OCI-LY7 (cell line): Measurements from ENCODE around the gene RAX. TPM values are rescaled to one million over a fixed set of nuclear protein-coding genes. Genes with fewer than 3 reads are reported as not detected.

Experiments used
- BruUV-seq: library from RNA; stranded (reverse); fragments of 400-500 nt; replicated peaks from 2 replicates; lab custom pipeline; 2021; lab: Mats Ljungman, UMichigan
- CTCF ChIA-PET: fragments of 300-600 bp; sonication (Branson Sonifier 250); formaldehyde crosslinking; loops from one replicate; lab custom pipeline; 2022; ENCODE audit warnings: antibody characterized with exemption; ENCODE audit not compliant: unreplicated experiment; lab: Charles Lee
- POLR2A ChIA-PET: fragments of 300-600 bp; sonication (Branson Sonifier 250); formaldehyde crosslinking; loops from one replicate; lab custom pipeline; 2022; ENCODE audit warnings: antibody characterized with exemption; lab: Charles Lee
- DNase-seq: peaks from one replicate; pipeline ENCODE4 v3.0.0-alpha.2; 2015; ENCODE audit warnings: low spot score
- H2AFZ ChIP-seq: fragments of 200-600 bp; sonication (generic), shearing (Covaris generic); 2 replicates; pipeline ENCODE4 v1.6.1; 2014; ENCODE audit warnings: mild to moderate bottlenecking, antibody characterized with exemption, low read length, moderate library complexity
- H3K27ac ChIP-seq: fragments of 200-600 bp; sonication (generic); 2 replicates; pipeline ENCODE4 v1.5.1; 2014; ENCODE audit warnings: mixed run types, low read depth, mild to moderate bottlenecking, moderate library complexity, low read length, inconsistent platforms; ENCODE audit not compliant: poor library complexity, severe bottlenecking
- H3K36me3 ChIP-seq: fragments of 200-600 bp; sonication (generic); 2 replicates; pipeline ENCODE4 v1.6.1; 2014; ENCODE audit warnings: mild to moderate bottlenecking, antibody characterized with exemption, low read length, moderate library complexity, mixed read lengths; ENCODE audit not compliant: insufficient read depth
- H3K4me1 ChIP-seq: fragments of 200-600 bp; sonication (generic); 2 replicates; pipeline ENCODE4 v1.5.1; 2014; ENCODE audit warnings: mild to moderate bottlenecking, low read length; ENCODE audit not compliant: insufficient read depth, poor library complexity, severe bottlenecking
- H3K4me2 ChIP-seq: fragments of 200-600 bp; sonication (generic); 2 replicates; pipeline ENCODE4 v1.6.1; 2014; ENCODE audit warnings: mild to moderate bottlenecking, low read length
- H3K4me3 ChIP-seq: fragments of 200-600 bp; sonication (generic); 2 replicates; pipeline ENCODE4 v1.5.1; 2014; ENCODE audit warnings: mild to moderate bottlenecking, low read depth, low read length; ENCODE audit not compliant: poor library complexity, severe bottlenecking
- H3K79me2 ChIP-seq: fragments of 200-600 bp; sonication (generic); 2 replicates; pipeline ENCODE4 v1.6.1; 2016; ENCODE audit warnings: low read depth, mild to moderate bottlenecking, low read length, moderate library complexity, mixed read lengths; ENCODE audit not compliant: insufficient read depth
- H3K9me2 ChIP-seq: fragments of 200-600 bp; sonication (generic); 2 replicates; pipeline ENCODE4 v1.6.1; 2016; ENCODE audit warnings: mild to moderate bottlenecking, low read length, mixed read lengths; ENCODE audit not compliant: insufficient read depth
- H3K9me3 ChIP-seq: fragments of 200-600 bp; sonication (generic); 2 replicates; pipeline ENCODE4 v1.6.1; 2014; ENCODE audit warnings: mild to moderate bottlenecking, mixed run types, low read length, mixed read lengths
- H4K20me1 ChIP-seq: fragments of 200-600 bp; sonication (generic); 2 replicates; pipeline ENCODE4 v1.6.1; 2014; ENCODE audit warnings: mild to moderate bottlenecking, antibody characterized with exemption, low read length, moderate library complexity, mixed read lengths; ENCODE audit not compliant: insufficient read depth
- EZH2phosphoT487 ChIP-seq: fragments of 200-600 bp; sonication (generic); IDR thresholded peaks from 2 replicates; pipeline ENCODE4 v1.6.1; 2018; ENCODE audit warnings: low read depth, borderline replicate concordance, mild to moderate bottlenecking, mixed run types, antibody characterized with exemption, low read length, moderate library complexity, mixed read lengths
- intact Hi-C: fragments of 100-400 bp; cut with micrococcal nuclease; formaldehyde crosslinking; loops from one replicate; pipeline ENCODE4 v1.10.0; 2022; ENCODE audit not compliant: unreplicated experiment
- total RNA-seq, 2 experiments: library from RNA; depleted of rRNA in 1 of 2; stranded (reverse); fragments of >200 nt in 1 of 2; shearing (Covaris generic) in 1 of 2; gene quantifications; 2 replicates each; pipeline ENCODE4 v1.2.3, GENCODE V29; 2014 to 2022
- TF ChIP-seq, protein P1 (sequence below): fragments of 200-600 bp; sonication (generic); conservative IDR thresholded peaks from 2 replicates; pipeline ENCODE4 v1.5.1; 2014; ENCODE audit warnings: mild to moderate bottlenecking, antibody characterized with exemption, low read length, moderate library complexity, mixed read lengths

Gene RAX
- total RNA-seq, 2 experiments from 2014 or later, result not detected

- DNase-seq, result no peak
- Histone ChIP-seq H3K4me2 (no peak overlapping the region), H4K20me1 (no peaks in the 10 kb centered on the region), H3K79me2 (no peaks in the 10 kb centered on the region), H3K36me3 (no peaks in the 10 kb centered on the region), H3K27ac (no peak overlapping the region), H3K9me3 (no peaks in the 10 kb centered on the region), H3K4me3 (no peak overlapping the region), H2AFZ (no peak overlapping the region), H3K9me2 (no peaks in the 10 kb centered on the region), H3K4me1 (no peaks in the 10 kb centered on the region)
- POLR2A ChIA-PET, result no interaction called here
- TF ChIP-seq, protein P1, sequence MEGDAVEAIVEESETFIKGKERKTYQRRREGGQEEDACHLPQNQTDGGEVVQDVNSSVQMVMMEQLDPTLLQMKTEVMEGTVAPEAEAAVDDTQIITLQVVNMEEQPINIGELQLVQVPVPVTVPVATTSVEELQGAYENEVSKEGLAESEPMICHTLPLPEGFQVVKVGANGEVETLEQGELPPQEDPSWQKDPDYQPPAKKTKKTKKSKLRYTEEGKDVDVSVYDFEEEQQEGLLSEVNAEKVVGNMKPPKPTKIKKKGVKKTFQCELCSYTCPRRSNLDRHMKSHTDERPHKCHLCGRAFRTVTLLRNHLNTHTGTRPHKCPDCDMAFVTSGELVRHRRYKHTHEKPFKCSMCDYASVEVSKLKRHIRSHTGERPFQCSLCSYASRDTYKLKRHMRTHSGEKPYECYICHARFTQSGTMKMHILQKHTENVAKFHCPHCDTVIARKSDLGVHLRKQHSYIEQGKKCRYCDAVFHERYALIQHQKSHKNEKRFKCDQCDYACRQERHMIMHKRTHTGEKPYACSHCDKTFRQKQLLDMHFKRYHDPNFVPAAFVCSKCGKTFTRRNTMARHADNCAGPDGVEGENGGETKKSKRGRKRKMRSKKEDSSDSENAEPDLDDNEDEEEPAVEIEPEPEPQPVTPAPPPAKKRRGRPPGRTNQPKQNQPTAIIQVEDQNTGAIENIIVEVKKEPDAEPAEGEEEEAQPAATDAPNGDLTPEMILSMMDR, result no peak
- TF ChIP-seq EZH2phosphoT487, result no peak
- intact Hi-C loops, result no loop called here
- CTCF ChIA-PET, result no interaction called here
- no TSS peak for BruUV-seq
These were observed 5.5 kb upstream of the RAX start for GRCh38 chr18:59278793-59279192.

GRCh38 chr18:59276047-59276446 is 2.8 kb upstream of the RAX start:
- Histone ChIP-seq H3K36me3 (no peaks in the 10 kb centered on the region), H4K20me1 (no peaks in the 10 kb centered on the region), H3K4me3 (no peak overlapping the region), H3K79me2 (no peaks in the 10 kb centered on the region), H3K27ac (no peak overlapping the region), H3K4me2 (no peak overlapping the region), H3K9me2 (no peaks in the 10 kb centered on the region), H3K9me3 (no peaks in the 10 kb centered on the region), H3K4me1 (no peaks in the 10 kb centered on the region), H2AFZ (no peak overlapping the region)
- BruUV-seq, result no TSS peak
- POLR2A ChIA-PET, result interaction anchor here (0.6 kb wide), 2 partner anchors 95 to 190 kb away, joined by 3 to 8 read pairs; no protein-coding TSS in a partner anchor
- TF ChIP-seq, protein P1, result no peak
- no peak for TF ChIP-seq EZH2phosphoT487
- intact Hi-C loops, result no loop called here
- CTCF ChIA-PET, result no interaction called here
- DNase-seq, result no peak

- no peak overlapping the region for H3K4me3 ChIP-seq
- no TSS peak for BruUV-seq
- no peaks in the 10 kb centered on the region for H3K4me1 ChIP-seq
- no peak for DNase-seq
- H3K9me3 ChIP-seq, result no peaks in the 10 kb centered on the region
- H3K4me2 ChIP-seq, result no peak overlapping the region
- CTCF ChIA-PET, result no interaction called here
- TF ChIP-seq, protein P1, result no peak
- TF ChIP-seq EZH2phosphoT487, result no peak
- H3K79me2 ChIP-seq, result no peaks in the 10 kb centered on the region
- H2AFZ ChIP-seq, result no peak overlapping the region
- no peak overlapping the region for H3K27ac ChIP-seq
- POLR2A ChIA-PET, result interaction anchor here (0.6 kb wide), 2 partner anchors 95 to 190 kb away, joined by 3 to 8 read pairs; no protein-coding TSS in a partner anchor
- no peaks in the 10 kb centered on the region for H4K20me1 ChIP-seq
- no peaks in the 10 kb centered on the region for H3K36me3 ChIP-seq
- H3K9me2 ChIP-seq, result no peaks in the 10 kb centered on the region
- intact Hi-C loops, result no loop called here
These were observed 2.2 kb upstream of the RAX start for GRCh38 chr18:59275406-59275949.
